COLO668 (cell line): ENCODE measurements around the gene PPP1R15B.

Experiments
- DNase-seq: peaks from one replicate; lab custom pipeline; 2025; ENCODE audit not compliant: unreplicated experiment; lab: John Stamatoyannopoulos, UW

Gene PPP1R15B

DNA sequence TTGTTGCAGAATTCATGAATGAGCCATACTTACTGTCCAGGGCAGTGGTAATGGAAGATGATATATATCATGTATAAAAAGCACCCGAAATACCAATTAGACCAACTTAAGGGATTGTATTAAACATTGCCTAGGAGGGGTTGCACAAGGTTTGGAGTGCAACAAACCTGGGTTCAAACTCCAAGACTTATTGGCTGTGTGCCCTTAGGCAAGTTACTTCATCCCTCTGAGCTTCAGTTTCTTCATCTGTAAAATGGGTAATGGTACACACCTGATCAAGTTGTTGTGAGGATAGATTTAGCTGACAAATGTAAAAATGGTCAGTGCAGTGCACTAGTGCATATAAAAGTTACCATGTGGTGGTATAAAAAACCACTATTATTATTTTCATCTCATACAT is 9.8 kb upstream of the PPP1R15B start:
- no peak for DNase-seq

DNA sequence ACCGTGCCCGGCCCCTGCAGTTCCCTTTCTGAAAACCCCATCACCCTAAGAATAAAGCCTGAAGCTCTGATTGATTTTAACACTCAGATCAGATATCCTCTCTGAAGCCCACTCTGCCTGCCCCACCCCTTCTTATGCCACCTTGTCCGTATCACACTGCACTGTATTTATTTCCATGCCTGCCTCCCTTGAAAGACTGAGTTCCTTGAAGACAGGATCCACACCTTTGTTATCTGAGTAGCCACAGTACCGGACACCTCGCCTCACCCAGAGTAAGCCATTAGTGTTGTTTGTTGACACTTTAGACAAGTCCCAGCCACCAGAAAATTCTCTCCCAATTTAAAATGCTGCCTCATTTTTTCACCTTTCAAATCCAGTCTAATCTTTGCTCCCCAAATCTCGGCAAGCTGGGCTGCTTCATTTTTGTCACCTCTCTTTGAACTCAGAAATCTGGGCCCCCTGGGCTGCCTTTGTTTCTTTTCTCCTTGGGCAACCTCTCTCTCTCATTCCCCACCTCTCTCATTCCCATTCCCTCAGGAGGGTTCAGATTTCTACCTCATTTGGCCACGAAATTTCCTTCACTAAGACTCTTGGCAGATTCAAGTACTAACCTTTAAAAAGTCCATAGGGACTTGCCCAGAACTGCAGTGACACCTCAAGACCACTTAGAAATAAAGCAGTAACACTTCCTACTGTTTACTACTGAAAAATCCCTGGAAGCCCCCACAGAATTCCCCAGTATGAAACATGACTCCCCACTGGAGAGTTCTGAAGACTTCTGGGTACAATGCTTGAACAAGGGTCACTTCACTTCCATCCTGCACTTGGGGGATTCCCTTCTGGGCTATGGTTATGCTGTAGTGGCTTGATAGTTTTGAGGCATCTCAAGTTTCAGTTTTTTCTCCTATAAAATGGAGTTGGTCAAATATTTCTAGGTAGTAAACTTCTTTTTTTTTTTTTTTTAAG is 8.7 kb upstream of the PPP1R15B start:
- DNase-seq: no peak

DNA sequence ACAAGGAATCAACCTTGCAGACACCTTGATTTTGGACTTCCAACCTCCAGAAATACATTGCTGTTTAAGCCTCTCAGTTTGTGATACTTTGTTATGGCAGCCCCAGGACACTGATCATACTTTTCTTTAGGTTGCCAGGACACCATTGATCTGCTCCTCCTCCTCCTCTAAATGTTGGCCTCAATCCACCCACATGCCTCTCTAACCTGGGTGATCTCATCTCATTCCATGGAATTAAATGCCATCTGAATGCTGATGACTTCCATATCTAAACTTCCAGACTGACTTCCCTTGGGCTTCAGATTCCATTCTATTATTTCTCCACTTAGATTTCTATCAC is 7.4 kb upstream of the PPP1R15B start:
- DNase-seq: no peak

DNA sequence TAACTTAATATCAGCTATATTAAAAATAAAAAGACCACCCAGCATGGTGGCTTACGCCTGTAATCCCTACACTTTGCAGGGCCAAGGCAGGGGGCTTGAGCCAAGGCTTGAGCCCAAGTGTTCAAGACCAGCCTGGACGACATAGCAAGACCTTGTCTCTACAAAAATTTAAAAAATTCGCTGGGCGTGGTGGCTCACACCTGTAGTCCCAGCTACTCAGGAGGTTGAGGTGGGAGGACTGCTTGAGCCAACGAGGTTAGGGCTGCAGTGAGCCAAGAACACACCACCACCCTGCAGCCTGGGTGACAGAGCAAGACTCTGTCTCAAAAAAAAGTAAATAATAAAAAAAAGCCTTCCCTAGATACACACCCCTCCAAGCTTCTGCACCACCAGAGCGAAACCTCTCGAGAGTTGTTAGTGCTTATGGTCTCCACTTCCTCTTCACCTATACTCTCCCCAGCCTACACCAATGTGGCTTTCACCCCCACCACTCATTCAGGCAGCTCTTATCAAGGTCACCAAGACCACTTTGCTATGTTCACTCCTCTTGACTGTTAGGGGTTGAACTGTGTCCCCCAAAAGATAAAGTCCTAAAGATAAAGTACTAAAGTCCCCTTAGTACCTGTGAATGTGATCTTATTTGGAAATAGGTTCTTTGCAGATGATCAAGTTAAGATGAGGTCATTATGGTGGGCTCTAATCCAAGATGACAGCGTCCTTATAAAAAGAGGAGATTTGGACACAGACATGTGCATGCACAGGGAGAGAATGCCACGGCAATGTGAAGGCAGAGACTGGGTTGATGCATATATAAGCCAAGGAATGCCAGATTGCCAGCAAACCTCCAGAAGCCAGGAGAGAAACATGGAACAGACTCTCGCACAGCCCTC is 6.8 kb upstream of the PPP1R15B start:
- no peak for DNase-seq

DNA sequence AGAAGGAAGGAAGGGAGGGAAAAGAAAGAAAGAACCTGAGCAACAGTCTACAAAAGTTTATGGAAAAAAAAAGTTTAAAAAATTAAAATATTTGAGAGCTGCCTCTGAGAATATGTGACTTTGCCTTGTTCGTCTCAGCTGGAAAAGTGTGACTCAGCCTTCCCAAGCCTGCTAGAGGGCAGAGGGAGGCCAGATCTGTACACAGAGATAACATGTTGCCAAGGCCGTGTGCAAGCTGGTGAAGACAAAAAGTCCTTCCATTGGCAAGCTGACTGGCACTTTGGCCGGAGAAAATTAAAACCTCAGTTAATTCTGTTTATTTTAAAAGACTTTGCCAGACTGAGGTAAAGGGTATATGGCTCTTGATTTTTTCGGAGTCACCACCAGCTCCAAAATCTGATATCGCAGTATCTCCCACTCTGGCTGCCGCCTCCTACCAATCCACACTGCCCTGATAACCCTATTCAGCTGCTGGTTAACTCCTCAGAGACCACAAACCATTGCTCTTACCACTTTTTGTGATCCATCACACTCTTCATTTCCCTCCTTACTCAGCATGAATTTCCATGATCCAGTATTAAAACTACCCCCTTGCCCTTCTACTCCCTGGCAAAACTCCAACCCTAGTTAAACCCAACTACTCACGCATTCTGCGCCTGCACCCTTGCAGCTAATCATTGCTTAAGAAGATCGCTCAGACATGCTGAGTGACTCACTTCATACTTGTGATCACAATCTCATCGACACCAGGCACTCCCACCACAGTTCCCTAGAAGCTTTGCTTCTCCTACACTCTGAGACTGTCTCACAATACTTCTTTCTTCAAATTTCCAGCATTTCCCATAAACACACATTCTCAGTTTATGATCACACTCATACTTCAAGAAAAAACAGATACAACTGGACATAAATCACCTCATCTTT is 5.7 kb upstream of the PPP1R15B start:
- DNase-seq: no peak

DNA sequence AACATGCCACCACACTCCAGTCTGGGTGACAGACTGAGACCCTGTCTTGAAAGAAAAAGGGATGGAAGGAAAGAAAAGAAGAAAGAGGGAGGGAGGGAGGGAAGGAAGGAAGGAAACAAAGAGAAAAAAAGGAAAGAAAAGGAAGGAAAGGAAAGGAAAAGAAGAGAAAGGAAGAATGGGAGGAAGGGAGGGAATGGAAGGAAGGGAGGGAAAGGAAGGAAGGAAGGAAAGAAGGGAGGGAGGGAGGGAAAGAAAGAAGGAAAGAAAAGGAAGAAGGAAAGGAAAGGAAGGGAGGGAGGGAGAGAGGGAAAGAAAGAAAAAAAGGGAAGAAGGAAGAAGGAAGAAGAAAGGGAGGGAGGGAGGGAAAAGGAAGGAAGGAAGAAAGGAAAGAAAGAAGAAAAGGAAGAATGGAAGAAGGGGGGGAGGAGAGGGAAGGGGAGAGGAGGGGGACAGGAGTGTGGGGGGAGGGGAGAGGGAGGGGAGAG is 5.0 kb upstream of the PPP1R15B start:
- DNase-seq: no peak

DNA sequence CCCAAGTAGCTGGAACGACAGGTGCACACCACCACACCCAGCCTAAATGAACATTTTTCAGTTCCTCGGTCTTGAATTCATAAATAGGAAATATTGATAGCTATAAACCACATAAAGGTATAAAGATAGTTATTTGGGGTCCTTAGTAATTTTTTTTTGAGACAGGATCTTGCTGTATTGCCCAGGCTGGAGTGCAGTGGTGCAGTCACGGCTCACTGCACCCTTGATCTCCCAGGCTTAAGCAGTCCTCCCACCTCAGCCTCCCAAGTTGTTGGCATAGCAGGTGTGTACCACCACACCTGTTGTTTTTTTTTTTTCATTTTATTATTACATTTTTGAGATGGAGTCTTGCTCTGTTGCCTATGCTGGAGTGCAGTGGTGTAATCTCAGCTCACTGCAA is 3.7 kb upstream of the PPP1R15B start:
- DNase-seq: no peak

DNA sequence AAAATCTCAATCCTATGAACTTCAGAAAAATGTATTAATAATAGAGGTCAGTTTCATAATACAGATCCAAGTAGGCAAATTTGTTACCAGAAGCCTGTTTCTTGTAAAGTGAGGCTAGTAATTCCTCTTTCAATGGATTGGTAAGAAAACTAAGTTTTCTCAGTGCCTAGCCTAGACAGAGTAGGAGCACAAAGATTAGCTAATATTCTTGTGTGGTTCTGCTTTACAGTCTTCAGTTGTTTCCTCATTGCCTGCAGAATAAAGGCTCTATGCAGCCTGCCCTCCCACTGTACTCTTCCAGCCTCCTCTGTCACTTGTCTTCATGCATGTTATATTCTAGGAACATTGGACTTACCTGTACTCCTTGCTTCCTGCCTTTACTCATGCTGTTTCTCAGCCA is 2.4 kb upstream of the PPP1R15B start:
- no peak for DNase-seq

DNA sequence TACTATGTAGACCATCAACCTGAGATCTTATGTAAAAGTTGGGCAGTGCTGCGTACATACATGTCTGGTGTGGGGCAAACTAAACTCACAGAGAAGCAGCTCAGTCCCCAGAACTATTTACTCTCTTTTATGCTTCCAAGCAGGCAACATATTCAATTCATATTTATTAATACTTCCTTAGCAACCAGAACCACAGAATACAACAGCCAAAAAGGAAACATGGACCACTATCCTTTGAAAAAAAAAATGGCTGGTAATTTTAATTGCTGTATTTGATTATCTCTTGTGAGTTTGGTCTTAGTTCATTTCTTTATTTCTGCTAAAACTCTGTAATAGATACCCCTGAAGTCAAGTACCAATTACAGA is 1.5 kb upstream of the PPP1R15B start:
- DNase-seq: no peak

DNA sequence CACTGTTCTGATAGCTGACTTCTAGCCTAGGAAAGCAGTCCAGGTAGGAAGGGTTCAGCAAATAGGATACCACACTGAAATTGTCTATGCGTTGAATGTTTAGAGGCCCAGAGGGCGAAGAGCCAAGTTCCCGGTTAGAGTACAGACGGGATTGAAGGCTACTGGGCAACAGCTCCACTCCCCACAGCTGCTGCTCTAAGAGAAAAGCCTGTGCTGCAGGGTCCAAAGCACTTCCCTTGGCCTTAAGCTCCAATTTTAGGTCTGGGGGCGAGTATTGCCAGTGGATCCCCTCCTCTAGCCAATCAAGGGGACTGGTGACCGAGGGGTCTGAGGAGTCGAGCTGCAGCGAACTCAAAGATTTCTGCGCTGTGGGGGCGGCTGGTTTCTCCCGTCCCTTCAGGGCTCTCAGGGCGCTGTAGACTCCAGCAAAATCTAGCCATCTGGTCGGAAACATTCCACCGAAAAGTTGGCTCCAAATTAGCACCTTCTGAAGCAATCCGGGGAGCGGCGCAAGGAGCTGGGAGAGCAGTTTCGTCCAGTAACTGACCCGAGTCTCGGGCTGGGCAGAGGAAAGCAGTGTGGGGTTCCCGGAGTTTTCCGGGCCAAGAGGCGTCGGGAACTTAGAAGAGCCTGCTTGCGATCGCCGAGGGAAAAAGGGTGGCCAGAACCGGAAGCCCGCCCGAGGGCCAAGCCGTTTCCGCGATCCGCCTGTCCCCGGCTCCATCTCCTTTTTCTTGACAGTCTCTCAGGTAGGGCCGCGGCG is 748 bp downstream of the PPP1R15B start:
- DNase-seq: peak; percentile 70

DNA sequence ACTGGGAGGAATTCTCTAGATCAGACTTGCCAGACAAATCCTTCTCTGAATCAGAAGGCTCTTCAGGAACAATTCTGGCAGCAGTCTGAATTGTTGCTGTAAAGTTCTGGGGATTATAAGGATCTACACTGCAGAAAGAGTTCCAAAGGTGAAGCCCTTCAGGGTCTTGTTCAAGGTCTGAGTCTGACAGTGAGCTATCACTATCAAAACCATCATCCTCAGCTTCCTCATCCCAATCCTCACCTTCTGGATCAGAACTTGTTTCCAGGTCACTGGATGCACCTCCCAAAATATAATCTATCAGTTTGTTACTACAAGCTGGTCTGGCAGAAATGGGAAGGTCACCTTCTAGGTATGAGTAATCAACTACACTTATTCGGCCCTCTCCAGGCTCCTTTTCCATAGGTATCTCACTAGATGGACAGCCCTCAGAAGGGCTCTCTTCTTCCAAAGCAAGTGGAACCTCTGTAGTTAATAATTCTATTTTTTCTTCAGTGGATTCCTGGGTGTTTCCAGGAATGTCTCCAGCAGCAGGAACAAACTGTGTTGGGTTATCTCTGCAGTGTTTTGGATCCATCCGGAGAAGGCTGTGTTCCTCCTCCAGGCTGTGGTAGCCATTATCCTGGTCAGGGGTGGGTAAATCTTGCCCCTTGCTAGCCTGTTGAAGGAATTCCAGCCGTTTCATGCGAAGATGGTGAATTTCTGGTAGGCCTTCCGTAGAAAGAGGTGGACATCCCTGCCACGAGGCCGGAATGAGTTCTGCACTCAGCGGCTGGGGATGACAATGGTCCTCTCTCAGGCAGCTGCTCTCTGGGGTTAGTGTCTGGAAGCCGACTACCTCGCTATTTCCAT is 1.6 kb downstream of the PPP1R15B start:
- DNase-seq: peak; percentile 32

DNA sequence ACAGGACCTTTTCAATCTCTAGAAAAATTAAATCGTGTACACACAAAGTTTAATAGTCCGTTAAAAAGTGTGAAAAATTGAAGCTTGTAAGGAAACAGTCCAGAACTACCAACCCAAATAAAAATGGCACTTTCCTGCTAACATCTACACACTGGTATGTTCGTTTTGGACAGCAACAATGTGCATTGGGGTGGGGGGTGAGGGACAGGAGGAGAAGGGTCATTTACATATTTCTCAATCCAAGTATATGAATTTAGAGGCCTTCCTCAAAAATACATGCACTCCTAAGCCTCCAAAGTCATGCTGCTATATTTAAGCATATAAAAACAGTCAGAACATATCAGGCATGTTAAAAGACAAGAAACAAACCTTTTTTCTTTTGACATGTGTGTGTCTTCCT is 2.5 kb downstream of the PPP1R15B start:
- no peak for DNase-seq

DNA sequence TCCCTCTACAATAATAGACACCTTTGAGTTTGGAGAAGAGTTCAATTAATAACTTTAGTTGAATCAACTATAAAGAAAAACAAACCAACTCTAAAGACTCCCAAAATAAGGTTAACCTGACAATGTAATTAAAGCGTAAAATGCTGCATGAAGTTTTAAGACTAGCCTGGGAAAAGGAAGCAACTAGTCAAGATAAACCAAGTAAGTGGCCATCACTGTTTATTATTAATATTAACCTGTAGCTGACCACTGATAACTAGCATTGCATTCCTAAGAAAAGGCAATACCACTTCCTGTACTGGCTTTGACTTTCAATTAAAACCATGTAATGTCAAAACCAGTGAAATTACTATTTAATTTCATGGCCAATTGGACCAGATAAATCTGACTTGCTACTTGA is 3.0 kb downstream of the PPP1R15B start:
- no peak for DNase-seq

DNA sequence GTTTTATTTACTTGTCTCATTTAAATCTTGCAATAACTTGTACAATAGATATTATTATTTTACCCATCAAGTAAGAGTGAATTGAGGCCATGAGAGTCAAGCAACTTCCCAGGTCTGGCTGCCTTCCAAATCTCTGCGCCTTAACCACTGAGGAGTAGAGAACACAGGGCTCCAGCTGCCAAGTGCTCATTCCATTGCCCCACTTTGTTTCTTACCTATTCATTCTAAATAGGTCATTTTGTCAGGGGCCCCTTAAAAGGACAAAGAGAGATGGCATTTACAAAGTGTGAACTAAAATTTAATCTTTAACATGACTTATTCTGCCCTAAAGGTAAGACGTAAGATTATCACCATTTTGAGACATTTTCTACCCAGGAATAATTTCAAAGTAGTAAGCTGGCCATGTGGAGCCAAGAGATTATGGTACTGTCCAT is 3.5 kb downstream of the PPP1R15B start:
- DNase-seq: no peak

DNA sequence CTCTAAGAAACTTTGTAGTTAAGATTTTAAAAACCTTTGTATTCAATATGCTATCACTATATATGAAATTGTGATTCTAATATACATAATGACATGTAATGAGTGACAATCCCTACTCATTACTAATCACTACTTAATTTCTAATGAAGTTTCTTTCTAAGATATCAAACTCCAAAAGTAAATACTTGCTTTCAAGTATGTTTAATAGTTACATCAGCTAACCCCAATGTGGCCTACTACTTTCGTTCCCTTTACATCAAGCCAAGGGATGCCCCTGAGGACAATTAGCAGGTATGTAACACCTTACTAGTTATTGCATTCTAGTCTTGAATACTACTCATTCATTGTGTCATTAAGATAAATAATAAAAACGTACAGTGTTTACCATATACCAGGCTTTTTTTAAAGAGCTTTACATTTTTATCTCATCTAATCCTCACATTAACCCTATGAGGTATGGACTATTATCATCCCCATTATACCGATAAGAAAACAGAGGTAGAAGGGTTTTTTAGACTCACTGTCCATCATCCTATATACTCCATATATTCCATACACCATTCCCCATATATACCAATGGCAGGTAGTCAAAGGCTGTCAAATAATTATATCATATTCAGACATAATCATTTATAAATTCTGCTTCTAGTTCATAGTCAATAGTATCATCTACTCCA is 4.2 kb downstream of the PPP1R15B start:
- DNase-seq: no peak

DNA sequence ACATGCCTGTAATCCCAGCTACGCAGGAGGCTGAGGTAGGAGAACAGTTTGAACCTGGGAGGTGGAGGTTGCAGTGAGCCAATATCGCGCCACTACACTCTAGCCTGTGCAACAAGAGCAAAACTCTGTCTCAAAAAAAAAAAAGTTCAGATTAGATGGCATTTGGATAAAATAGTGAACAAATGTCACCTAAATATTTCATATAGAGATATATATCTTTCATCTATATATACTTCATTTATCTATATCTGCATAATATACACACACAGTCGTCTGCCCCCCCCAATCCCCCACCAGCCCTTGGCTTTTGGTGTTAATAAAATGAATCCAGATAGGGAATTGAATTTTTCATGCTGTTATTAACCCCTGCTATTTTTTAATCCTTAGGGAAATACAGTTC is 5.0 kb downstream of the PPP1R15B start:
- no peak for DNase-seq

DNA sequence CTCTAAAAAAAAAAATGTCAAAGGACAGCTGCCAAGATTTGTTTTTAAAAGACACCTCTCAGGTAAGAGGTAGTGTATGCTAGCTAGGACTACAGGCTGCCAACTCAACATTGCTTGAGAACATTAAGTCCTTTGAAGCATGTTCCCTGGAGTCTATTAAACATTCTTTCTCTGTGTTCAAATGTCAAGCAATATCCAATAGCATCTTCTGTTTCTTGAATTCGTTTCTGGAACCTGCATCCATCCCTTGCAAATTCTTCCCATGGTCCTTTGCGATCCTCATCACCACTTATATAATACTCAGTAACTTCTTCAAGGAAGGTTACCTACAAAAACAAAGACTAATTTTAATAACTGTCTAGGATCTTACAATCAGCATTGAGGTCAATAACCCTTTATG is 5.6 kb downstream of the PPP1R15B start:
- DNase-seq: no peak

DNA sequence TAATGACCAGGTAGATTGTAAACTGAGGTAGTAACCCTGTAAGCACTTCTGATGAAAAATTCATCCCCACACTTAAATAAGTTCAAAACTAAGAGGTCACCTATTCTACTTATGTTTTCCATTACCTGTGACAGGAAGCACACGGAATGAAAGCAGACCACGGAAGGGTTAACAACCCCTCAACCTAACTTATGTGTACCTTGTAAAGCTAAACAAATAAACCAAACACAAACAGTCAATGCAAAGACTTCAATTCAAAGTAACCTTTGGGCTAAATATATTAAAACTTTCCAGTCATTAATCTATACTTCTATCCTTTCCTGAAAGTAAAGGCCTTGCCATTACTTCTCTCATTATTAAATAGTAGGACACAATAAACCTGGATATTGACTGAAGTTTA is 7.0 kb downstream of the PPP1R15B start:
- no peak for DNase-seq

DNA sequence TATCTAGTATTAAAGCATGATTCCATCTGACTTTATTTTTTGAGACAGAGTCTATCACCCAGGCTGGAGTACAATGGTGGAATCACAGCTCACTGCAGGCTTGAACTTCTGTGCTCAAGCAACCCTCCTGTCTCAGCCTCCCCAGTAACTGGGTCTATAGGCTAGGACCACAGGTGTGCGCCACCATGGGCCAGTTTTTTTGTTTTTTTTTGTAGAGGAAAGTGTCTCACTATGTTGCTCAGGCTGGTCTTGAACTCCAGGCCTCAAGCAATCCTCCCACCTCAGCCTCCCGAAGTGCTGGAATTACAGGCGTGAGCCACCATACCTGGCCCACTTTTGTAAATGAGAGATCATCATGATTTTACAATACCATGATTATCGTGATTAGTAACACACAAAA is 9.2 kb downstream of the PPP1R15B start:
- DNase-seq: no peak
